GM18502 (cell line): ENCODE results near the gene NBAS.
"Not testable (repeated sequence)": the region's sequence is repeated elsewhere in the genome, so short reads cannot be mapped to it uniquely, and the experiment has no call there.

Source experiments
- ATAC-seq: cut with Tn5 transposase; IDR thresholded peaks from one replicate; pipeline ENCODE4 v1.9.1; 2021; ENCODE audit warnings: mild to moderate bottlenecking; ENCODE audit not compliant: unreplicated experiment, poor library complexity

The NBAS gene

DNA sequence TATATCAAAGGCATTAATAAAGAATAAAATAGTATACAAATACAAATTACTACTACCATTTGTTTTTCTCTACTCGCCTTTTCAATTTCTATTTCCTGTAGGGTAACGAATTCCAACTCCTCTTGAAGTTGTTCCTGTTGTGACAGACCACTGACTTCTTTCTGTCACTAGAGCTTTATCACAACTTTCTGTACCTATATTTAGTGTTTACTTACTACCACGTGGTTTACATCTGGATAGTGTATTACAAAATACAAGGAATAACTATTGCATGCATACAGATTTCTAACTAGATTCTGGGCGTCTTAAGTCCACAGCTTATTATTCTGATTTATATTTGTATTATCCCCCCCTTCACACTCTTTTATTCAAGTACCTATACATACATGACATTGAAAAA, 22.3 kb downstream of the NBAS start:
- ATAC-seq, result no peak

DNA sequence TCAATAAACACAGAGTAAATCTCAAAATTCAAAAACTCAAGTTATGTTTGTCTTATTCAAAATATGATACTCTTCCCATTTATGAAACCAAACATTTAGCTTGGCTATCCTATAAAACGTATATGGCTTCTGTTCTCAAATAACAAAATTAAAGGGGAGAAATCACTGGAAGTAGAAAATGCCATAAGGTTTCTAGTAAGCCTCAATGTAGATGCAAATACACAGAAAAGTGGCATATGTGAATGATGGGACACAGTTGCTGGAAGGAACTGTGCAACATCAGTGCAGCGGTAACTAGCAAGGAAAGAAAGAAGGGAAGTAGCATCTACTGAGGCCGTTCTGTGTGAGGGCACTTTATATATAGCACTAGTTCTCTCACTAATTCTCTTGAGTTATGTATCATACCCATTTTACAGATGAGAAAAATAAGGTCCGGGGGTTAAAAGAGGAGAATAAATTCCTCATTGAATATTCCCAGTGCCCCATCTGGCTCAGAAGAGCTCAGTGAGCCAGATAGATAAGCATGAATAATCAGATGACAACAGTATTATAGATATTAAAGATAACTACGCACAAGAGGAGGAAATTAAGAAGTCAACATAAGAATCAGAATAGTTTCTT, 27.2 kb downstream of the NBAS start:
- no peak for ATAC-seq

DNA sequence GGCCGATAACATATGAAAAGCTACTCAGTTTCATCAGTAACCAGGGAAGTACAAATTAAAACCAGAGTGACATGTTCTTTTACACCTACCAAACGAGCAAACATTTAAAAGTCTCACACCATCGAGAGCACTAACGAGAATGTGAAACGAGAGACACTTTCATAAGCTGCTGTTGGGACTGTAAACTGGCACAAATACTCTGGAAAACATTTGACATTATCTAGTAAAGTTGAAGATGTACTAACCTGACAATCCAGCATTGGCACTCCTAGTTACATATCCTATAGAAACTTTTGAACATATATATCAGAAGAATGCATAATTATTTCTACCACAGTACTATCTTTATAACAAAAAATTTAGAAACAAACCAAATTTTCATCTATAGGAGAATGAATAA, 28.1 kb downstream of the NBAS start:
- ATAC-seq, result no peak

DNA sequence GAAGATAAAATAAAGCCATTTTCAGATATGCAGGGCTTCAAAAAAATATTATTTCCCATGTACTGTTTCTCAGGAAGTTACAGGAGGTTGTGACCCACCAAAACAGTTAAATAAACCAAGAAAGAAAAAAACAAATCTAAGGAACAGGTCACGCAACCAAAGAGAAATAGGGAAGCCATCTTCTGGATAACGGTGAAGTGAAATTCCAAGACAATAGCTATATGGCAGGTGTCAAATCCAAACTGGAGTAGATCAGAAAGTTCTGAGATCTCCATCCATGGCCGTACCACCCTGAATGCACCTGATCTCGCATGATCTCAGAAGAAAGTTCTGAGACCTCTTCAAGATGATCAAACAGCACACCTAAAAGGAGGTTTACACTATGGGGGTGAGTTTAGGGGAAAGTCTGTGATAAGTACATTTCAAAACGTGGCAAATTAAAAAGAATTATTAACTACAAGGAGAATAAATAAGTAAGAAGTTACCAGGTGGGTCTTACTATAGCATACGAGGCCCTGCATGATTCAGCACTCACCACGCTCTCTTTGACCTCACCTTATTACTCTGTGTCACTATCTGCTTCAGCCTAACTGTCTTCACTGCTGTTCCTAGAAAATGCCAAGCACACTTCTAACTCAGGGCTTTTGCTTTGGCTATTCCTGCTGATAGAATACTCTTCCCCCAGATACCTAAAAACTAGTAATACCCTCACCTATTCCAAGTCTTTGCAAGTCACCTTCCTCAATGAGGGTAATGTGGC, 29.9 kb downstream of the NBAS start:
- ATAC-seq, result no peak

DNA sequence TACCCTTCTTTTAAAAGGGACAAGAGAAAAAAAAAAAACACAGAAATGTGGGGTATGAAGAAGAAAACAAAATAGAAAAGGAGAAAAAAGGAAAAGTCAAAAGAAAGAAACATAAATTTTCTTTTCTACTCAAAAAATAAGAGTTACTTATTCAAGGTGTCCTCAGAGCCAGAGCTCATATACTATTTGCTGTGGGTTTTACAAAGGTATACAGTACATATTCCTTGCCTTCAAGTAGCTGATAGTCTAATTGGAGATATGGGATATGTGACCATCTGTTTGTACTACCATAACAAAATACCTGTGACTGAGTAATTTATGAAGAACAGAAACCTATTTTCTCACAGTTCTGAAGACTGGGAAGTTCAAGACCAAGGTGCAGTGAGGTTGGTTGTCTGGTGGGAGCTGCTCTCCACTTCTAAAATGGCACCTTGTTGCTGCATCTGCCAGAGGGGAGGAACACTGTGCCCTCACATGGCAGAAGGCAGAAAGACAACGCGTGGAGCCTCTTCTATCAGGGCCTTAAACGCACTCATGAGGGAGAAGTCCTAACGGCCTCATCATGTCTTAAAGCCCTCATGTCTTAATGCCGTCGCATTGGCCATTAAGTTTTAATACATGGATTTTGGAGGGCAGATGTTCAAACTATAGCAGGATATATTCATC, 33.9 kb downstream of the NBAS start:
- ATAC-seq, result no peak

DNA sequence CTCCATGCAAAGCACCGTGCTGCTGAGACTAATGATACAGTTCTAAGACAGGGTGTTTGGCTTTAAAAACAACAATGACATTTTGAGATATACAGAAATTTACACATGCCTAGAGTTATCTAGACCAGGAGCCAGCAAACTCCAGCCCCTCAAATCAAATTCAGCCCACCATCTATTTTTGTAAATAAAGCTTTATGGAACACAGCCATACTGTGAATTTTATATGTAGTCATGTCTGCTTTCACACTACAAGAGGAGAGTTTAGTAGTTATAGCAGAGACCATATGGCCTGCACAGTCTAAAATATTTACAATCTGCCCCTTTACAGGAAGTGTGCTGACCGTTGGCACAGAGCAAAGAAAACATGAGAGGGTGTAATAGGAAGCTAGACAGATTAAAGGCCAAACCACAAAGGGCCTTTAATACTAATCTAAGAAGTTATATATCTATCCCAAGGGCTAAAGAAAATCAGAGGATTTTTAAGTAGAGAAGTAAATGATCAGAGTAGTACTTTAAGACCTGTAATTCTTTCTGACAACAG, 39.4 kb downstream of the NBAS start:
- ATAC-seq, result no peak

DNA sequence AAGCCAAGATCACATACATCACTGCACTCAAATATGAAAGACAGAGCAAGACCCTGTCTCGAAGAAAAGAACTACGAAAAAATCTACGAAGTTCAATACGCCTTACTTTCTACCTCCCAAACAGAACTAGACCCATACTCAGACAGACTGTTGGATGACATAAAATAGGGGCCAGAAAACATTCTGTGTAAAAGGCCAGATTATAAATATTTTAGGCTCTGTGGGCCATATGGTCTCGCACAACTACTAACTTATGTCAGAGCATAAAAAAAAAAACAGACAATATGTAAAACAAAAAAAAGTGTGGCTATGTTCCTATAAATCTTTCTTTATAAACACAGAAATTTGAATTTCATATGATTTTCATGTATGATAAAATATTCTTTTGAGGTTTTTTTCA, 40.8 kb downstream of the NBAS start:
- ATAC-seq, result no peak

DNA sequence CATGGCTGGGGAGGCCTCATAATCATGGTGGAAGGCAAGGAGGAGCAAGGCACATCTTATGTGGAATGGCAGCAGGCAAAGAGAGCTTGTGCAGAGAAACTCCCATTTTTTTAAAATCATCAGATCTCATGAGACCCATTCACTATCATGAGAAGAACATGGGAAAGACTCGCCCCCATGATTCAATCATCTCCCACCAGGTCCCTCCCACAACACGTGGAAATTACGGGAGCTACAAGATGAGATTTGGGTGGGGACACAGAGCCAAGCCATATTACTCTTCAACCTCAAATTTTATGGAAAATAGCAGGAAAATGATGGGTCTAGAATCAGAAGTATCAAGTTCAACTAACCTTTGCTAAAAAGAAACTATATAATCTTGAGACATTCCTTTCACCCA, 42.4 kb downstream of the NBAS start:
- not testable (repeated sequence) for ATAC-seq

DNA sequence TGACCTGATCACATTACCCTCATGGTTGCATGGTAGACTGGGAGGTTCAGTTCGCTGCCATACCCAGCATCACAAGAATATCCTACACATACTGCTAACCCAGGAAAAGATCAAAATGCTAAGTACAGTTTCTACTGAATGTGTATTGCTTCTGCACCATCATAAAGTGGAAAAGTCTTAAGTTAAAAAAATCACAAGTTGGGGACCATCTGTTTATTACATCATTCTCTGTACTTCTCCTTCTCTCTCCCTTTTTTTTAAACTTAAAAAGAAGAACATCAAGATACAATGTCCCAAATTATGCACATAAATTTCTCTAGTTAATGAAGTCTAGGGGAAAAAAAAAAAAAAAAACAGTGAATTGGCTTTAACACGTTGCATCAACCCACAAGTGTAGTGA, 43.3 kb downstream of the NBAS start:
- no peak for ATAC-seq

DNA sequence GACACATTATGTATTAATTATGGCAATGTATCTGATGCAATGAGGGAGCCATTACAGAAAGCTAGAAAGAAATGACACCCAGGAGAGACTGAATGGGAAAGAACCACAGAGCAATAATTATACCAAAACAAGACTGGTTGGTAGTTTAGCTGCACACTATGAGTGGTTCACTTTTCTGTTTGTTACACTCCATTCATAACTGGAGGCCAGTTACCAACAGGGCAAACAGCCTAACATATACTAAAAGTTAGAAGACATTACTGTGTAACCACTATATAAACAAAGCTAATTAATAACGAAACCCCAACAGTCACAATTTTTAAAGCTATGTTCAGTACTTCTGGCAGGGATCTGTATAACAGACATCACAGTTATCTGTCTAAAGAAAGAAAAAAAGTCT, 49.4 kb downstream of the NBAS start:
- no peak for ATAC-seq

DNA sequence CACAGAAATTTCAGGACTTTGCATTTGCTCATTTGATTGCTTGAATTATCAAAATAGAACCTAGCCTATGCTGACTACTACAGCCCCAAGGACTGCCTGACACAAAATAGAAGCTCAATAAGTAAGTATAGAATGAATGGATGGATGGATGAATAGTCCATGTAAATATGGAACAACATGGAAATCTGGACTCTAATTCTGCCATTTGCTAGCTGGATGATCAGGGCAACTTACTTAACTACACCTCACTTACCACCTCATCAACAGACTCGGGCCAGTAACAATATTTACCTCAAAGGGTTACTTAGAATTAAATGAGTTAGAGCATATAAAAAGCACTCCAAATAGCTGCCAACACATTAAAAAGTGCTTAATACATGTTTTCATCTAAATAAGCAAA, 50.6 kb downstream of the NBAS start:
- ATAC-seq, result no peak

DNA sequence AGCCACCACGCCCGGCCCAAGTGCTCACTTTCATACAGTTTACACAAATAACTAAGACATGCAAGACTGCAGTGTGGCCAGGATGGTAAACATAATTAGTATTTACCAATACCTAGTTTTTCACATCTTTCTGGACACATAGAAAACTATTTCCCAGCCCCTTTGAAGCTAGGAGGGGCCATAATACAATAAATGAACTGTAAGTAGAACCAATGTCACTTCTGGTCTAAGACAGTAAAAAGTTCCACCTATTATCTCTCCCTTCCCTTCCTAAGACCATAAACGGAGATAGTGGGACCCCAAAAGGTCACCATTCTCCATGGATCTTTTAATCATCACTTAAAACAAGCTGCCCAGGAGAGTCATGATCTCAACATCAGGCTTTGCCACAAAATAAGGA, 51.0 kb downstream of the NBAS start:
- no peak for ATAC-seq

DNA sequence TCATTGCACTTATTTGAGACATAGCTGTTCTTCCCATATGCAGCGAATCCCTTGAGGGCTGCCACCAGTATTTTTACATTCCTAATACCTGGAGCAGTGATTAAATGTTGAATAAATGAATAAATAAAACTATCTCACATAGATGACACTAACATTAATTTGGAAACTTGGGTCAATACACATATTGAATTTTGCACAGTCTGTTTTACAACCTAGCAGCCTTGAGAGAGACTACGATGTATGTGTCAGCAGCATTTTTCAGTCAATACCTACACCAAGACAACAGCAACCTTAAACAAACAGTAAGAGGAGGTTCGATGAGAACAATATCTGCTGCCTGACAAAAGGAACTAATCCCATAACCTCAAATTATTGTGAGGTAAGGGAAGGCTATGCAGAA, 53.4 kb downstream of the NBAS start:
- ATAC-seq, result no peak

DNA sequence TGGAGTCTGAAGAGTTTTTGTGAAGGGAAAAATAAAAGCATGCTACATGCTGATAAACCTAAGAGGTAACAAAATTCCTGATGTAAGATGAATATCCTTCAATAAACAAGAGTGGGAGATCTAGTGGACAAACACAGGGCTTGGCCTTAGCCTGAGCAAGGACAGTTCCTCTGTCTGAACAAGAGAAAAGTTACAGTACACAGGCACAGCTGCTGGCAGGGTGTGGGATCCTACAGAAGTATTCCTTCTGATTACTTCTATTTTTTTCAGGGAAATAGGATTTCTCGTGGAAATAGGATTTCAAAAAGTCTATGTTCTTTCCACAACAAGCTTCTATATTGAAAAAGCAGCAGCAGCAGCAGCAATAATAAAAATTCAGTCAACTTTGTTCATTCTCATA, 54.1 kb downstream of the NBAS start:
- no peak for ATAC-seq

DNA sequence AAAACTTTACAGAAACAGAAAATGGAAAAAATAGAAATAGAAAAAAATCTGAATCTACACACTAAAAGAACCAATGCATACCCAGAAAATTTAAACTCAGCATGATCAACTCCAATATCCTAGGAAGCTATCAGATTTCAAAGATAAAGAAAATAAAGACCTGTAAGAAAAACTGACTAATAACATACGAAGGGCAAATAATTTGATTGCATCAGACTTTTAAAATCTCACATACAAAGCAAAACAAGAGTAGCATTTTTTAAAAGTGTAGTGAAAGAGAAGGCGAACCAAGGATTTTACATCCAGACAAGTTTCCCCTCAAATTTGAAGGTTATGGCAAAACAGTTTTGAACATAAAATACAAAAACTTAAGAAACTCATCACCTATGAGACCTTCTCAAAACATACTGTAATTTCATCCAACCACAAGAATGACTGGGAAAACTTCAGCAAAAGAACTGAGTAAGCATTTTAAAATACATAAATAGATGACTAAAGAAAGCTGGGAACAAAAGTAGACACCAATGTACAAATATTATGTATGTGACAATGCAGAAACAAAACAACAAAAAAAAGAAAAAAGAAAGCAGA, 54.8 kb downstream of the NBAS start:
- no peak for ATAC-seq

DNA sequence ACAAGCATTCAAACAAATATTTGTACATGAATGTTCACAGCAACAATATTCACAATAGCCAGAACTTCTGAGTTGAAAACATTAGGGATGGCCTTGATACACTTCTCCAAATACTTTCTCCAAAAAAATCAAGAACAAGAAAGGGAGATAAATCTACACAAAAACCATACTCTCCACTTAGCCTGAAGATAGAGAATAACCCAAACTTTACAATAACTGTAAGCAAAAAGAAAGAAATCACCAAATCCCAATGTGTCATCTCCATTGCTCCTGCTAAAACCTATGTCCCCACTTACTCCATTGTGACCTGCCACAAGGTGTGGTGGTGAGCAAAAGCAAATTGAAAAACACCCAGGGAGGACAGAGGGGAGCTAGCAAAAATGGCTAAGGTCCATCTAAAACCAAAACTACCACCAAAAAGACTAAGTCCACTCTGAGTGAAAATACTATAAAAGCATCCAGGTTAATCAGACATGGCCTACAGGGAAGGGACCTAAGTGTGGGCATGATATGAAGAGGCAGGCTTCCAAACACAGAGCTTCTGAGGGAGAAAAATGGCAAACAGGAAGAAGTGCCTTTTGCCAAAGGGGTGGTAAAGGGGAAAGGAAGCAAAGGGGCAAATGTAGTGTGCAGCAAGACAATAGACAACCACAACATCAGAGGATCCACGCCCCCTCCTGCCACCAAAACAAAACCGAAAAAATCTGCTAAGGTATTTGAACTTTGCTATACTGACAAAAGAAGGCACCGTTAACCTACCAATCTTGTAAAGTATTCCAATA, 56.1 kb downstream of the NBAS start:
- no peak for ATAC-seq

DNA sequence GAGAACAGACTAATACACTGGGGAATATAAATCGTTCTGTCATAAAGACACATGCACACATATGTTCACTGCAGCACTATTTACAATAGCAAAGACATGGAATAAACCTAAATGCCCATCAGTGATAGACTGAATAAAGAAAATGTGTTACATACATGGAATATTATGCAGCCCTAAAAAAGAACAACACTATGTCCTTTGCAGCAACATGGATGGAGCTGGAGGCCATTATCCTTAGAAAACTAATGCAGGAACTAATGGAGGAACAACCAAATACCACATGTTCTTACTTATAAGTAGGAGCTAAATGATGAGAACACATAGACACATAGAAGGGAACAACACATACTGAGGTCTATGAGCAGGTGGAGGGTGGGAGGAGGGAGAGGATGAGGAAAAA, 61.9 kb downstream of the NBAS start:
- not testable (repeated sequence) for ATAC-seq

DNA sequence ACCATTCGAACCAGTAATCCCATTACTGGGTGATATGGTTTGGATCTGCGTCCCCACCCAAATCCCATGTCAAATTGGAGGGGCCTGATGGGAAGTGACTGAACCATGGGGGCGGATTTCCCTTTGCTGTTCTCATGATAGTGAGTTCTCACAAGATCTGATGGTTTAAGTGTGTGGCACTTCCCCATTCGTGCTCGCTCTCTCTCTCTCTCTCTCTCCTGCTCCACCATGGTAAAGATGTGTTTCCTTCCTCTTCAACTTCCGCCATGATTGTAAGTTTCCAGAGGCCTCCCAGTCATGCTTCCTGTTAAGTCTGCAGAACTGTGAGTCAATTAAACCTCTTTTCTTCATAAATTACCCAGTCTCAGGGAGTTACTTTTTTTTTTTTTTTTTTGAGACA, 62.6 kb downstream of the NBAS start:
- ATAC-seq, result no peak

DNA sequence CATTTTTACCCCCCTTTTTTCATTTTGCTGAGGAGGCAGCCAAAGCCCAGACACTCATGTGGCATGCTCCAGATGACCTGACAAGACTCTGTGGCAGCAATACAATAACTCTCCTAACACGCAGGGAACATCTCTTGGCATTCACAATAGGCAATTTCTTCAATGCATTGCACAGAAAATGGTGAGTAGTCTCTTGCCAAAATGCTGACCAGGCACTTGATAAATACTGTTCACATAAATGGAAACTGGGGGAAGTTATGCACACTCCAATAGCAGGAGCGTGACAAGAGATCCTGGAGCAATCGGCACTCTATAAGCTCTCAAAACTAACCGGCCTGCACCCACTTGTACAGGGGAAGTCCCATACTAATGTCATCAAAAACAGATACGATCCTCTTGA, 66.3 kb downstream of the NBAS start:
- no peak for ATAC-seq

DNA sequence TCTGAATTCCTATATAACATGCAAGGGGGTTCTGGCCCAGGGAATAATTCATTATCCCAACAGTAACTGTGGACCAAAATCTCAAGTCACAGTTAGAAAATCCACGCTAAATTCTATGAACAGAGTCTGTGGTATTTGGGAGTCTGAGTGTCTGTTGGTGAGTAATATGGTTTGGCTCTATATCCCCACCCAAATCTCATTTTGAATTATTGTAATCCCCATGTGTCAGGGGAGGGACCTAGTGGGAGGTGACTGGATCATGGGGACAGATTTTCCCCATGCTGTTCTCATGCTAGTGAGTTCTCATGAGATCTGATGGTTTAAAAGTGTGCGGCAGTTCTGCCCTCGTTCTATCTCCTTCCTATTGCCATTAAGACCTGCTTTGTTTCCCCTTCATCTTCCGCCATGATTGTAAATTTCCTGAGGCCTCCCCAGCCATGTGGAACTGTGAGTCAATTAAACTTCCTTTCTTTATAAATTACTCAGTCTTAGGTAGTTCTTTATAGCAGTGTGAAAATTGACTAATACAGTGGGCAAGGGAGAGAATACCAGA, 68.3 kb downstream of the NBAS start:
- no peak for ATAC-seq
